KOPT-K1 (cell line): Measurements from ENCODE around the gene MAP2K1.
"Not testable (repeated sequence)": the region's sequence is repeated elsewhere in the genome, so short reads cannot be mapped to it uniquely, and the experiment has no call there.

ENCODE experiments used
- H3K27ac ChIP-seq: fragments of 200-600 bp; sonication (generic); 2 replicates; pipeline ENCODE4 v1.5.1; 2016; ENCODE audit warnings: antibody characterized with exemption, mild to moderate bottlenecking, low read depth, low read length; ENCODE audit not compliant: poor library complexity, severe bottlenecking
- H3K36me3 ChIP-seq: fragments of 200-600 bp; sonication (generic); 2 replicates; pipeline ENCODE4 v1.5.1; 2017; ENCODE audit warnings: antibody characterized with exemption, mild to moderate bottlenecking, low read length, moderate library complexity; ENCODE audit not compliant: insufficient read depth
- H3K9me3 ChIP-seq: fragments of 200-600 bp; sonication (generic); 2 replicates; pipeline ENCODE4 v1.5.1; 2017; ENCODE audit warnings: antibody characterized with exemption, low read length, mild to moderate bottlenecking; ENCODE audit not compliant: insufficient read depth, poor library complexity, severe bottlenecking

Gene MAP2K1

DNA sequence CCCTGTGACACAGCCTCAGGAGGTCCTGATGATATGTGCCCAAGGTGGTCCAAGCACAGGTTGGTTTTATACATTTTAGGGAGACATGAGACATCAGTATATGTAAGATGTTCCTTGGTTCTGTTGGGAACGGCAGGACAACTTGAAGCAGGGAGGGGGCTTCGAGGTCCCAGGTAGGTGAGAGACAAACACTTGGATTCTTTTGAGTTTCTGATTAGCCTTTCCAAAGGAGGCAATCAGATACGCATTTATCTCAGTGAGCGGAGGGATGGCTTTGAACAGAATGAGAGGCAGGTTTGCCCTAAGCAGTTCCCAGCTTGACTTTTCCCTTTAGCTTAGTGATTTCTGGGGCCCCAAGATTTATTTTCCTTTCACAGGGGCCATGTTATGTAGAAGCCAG, 84.1 kb downstream of the MAP2K1 start:
- H3K36me3 ChIP-seq, H3K27ac ChIP-seq: not testable (repeated sequence)

DNA sequence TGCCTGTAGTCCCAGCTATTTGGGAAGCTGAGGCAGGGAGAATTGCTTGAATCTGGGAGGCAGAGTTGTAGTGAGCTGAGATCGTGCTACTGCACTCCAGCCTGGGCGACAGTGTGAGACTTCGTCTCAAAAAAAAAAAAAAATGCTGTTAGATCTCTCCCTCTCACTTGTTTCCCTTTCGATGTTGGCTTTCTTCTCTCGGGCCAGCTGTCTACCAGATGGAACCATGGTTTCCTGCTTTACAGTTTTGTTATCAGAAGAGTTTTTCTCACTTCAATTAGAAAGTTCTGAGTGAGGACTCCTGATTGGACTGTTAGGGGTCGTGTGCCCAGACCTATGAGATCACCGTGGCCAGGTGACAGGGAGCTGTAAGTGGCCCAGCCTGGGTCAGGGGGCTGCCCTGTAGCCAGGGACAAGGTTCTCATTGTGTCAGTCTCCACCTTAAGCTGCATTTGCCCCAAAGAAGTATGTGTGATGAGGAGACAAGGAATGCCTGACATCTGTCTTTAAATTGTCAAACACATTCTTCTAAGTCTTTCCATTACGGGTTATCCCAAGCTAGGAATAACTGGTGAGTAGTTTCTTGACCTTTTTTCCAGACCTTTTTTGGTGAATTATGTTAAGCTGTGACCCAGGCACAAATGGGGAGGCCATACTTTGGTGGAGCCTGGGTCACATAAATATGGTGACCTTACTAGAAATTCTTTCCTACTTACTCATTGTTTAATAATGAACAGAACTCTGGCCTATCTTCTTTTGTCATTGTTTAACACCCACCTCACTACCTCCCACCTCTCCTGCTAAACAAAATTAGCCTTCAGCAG, 85.7 kb downstream of the MAP2K1 start:
- Histone ChIP-seq H3K36me3 (no peaks in the 10 kb centered on the region), H3K9me3 (no peaks in the 10 kb centered on the region), H3K27ac (peak overlapping the region; percentile 64)

More for the DNA sequence above, 84.1 kb downstream of the MAP2K1 start:
- not testable (repeated sequence) for H3K9me3 ChIP-seq

DNA sequence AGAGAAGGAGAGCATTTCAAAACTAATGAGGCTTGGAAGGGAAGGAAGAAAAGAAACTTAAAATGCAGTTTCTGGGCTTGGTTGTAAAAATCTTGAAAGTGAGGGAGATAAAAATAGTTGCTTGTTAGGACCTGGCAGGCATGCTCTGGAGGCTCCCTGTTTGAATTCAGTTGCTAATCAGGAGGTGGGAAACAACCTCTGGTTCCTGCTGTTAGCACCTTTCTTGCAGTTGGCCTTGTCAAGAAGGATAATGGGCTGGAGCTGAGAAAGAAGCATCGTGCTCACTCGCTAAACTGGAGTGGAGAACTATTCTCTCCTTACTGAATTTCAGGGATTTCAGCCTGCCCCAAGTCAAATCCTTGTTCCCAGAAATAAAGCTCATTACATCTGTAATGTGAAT, 87.4 kb downstream of the MAP2K1 start:
- Histone ChIP-seq H3K27ac (no peak overlapping the region), H3K9me3 (no peaks in the 10 kb centered on the region), H3K36me3 (no peaks in the 10 kb centered on the region)

DNA sequence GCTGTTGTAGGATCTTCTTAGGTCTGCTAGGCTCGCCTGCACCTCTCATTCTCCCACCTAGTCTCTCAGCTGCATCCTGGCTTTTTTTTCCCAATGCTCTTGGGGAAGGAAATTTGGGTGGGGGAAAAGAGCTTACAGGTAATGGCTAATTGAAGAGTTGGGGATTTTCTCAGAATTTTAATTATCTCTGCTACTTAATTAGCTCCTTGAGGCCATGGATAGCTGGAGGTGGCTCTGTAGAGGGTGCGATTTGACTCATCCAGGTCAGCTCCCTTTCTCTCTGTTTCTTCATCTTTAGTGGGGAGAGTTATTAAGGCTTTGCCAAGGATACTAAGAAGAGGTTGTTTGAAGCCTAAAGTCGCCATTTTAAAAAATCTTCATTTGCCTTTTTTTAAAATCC, 88.3 kb downstream of the MAP2K1 start:
- H3K9me3 ChIP-seq, result no peaks in the 10 kb centered on the region
- no peaks in the 10 kb centered on the region for H3K36me3 ChIP-seq
- H3K27ac ChIP-seq, result no peak overlapping the region

DNA sequence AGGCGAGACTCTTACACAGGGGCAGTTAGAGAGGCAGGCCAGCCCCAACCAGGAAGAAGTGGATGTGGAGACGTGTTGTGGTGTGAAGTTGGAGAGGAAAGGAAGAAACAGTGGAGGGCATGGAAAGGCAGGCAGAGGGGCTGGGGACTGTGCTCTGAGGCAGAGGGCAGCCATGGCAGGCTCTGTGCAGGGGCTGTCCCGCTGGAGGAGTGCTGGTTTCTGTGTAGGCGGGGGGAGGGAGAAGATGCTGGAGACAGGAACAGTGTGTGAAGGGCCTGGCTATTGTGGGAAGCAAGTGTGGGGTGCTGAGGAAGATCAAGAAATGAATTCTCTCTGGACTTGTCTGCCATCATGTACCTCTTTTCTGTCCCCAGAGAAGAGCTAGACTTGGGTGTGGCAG, 89.8 kb downstream of the MAP2K1 start:
- Histone ChIP-seq H3K9me3 (no peaks in the 10 kb centered on the region), H3K27ac (no peak overlapping the region), H3K36me3 (peaks cover 5% of the 10 kb centered on the region; the same call in 1 of the 2 replicates)

DNA sequence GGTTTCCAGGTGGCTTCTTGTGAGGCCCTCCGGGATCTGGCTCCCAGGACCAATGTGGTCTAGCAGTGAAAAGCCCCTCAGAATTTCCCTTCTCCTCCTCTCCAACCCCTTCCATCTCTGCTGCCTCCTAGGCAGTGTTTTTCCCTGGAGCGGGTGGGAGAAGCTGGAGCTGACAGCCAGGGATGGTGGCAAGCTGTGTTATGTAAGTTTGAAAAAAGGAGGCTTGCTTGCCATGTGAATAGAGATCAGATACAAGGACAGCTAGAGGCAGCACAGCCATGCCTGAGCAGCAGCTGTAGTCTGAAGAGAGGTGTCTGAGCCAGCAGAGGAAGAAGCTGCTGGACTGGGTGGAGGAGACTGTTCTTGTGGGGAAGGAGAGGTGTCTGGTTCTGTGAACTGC, 90.3 kb downstream of the MAP2K1 start:
- no peak overlapping the region for H3K27ac ChIP-seq
- H3K9me3 ChIP-seq, result no peaks in the 10 kb centered on the region
- H3K36me3 ChIP-seq, result peaks cover 10% of the 10 kb centered on the region; the same call in 1 of the 2 replicates

DNA sequence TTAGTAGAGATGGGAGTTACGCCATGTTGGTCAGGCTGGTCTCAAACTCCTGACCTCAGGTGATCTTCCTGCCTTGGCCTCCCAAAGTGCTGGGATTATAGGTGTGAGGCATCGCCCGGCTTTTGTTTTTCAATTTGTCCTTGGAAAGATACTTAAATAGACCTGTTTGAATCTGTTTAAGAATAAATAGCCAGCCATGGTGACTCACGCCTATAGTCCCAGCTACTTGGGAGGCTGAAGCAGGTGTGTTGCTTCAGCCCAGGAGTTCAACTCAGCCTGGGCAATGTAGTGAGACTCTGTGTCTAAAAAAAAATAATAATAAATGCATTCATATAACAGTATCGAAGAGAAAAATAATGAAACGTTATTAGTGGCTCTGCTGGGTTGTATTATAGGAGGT, 93.6 kb downstream of the MAP2K1 start:
- Histone ChIP-seq H3K36me3 (peaks cover 30% of the 10 kb centered on the region), H3K27ac (no peak overlapping the region)

DNA sequence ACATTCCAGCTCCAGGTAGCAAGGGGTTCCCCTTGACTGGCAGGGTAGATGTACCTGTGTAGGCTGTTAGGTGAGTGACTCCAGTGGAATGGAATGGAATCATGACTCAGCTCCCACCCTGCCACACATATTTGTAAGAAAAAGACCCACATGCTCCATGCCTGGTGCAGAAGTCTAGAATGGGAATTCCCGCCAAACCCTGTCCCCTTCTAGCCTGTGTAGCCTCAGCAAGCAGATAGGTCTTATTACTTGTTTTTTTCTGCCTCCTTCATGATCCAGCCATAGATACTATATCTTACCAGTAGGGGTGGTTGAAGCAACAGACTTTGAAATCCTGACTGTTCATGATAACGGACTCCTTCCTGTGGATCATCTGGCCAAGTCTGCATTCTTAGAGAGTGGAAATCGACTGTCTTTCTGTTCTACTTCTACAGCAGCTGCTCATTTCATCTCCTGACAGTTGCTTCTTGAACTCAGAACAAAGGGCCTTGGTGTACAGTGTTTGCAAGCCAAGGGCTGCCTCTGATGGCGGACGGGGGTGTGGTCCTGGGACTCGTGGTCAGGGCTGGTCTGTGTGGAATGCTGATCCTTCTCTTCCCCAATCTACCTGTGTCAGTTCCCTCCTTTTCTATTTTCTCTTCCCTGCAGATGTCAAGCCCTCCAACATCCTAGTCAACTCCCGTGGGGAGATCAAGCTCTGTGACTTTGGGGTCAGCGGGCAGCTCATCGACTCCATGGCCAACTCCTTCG, 94.6 kb downstream of the MAP2K1 start:
- no peak overlapping the region for H3K27ac ChIP-seq
- H3K9me3 ChIP-seq, result no peaks in the 10 kb centered on the region
- peaks cover 41% of the 10 kb centered on the region for H3K36me3 ChIP-seq

More for the DNA sequence above, 93.6 kb downstream of the MAP2K1 start:
- no peaks in the 10 kb centered on the region for H3K9me3 ChIP-seq

DNA sequence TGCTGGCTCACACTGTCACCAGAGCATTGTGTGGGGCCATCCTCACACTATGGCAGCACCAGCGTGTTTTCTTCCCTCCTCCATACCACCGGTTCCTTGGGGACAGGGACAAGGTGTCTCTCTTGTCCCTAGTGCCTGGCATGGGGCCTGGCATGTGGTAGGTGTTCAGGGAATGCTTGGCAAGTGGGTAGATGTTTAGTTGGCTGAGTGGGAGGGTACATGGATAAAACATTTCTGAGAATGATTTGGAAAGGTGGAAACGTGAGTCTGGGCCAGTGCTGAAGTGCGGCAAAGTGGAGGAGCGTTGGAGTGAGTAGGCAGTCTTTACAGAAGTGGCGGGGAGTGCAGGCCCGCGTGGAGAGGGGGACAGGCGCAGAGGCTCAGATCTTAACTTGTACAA, 95.8 kb downstream of the MAP2K1 start:
- no peaks in the 10 kb centered on the region for H3K9me3 ChIP-seq
- H3K27ac ChIP-seq, result no peak overlapping the region
- peaks cover 53% of the 10 kb centered on the region for H3K36me3 ChIP-seq

DNA sequence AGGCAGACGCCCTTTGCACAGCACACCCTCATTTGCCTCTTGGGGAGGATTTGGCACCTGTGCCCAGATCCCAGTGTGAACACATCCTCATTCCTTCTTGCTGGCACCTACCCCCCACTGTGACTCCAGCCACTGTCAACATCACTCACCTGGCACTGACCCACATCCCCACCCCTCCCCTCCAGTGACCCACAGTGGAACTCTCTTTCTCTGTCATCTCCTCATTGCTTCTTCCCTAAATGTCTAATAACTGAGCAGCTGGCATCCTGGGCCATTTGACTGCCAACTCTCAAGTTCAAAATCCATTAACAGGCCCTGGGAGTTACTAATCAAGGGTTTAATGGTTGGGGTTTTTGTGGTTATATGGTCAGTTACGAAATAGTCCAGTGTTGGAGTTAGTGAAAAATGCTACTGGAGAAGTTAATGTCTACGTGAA, 96.4 kb downstream of the MAP2K1 start:
- H3K36me3 ChIP-seq, result peaks cover 59% of the 10 kb centered on the region
- no peak overlapping the region for H3K27ac ChIP-seq
- no peaks in the 10 kb centered on the region for H3K9me3 ChIP-seq

DNA sequence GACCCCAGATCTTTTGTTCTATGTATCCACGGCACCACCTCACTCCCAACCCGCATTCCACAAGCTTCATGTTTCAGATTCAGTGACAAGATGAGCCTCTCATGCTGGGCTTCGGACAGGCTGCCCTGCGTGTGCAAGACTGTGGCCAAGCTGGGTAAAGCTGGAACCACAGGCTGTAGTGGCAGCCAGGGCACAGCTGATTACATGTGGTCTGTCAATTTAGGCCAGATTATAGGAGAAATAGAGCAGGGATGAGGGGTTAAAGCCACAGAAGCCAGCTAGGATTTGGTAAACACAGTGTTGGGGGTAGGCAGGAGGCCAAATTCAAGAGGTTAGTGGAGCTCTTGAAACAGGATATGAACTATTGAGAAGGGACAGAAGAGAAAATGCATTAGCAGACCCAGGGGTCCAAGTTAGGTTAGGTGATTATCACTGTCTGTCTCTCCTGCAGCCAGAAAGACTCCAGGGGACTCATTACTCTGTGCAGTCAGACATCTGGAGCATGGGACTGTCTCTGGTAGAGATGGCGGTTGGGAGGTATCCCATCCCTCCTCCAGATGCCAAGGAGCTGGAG, 97.9 kb downstream of the MAP2K1 start:
- Histone ChIP-seq H3K36me3 (peaks cover 74% of the 10 kb centered on the region), H3K27ac (no peak overlapping the region), H3K9me3 (no peaks in the 10 kb centered on the region)

DNA sequence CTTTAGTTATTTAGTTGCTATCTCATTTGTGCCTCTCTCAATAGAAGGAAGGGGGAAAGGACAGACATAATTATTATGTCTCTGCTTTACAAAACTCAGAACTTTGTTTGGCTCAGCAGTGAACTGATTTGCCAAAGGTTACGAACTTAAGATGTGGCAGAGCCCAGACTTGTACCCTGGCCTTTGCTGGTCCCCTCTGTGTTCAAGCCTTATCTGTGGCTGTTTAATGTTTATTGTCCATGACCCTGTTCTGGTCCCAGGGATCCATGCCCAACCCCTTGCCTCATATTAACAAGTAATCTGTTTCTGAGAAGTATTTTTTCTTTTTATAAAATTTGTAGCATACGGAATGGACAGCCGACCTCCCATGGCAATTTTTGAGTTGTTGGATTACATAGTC, 100.2 kb downstream of the MAP2K1 start:
- no peaks in the 10 kb centered on the region for H3K9me3 ChIP-seq
- no peak overlapping the region for H3K27ac ChIP-seq
- H3K36me3 ChIP-seq, result peaks cover 88% of the 10 kb centered on the region

DNA sequence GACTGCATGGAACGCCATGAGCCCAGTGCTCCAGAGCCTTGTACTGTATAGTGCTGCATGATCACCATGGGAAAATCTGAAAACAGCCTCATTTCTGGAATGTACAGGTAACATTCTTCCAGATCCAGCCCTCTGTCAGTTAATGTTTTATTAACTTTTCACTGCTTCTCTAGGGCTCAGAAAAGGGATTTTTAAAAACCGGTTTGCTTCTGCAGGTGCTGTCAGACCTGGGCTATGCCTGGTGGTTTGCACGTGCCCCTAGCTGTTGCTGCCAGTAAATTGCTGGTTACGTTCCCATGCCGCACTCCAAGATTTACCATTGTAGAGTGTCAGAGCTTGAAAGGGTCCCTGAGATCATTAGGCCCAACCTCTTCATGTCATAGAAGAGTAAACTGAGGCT, 101.8 kb downstream of the MAP2K1 start:
- H3K36me3 ChIP-seq, result peaks cover 94% of the 10 kb centered on the region
- no peak overlapping the region for H3K27ac ChIP-seq
- no peaks in the 10 kb centered on the region for H3K9me3 ChIP-seq

DNA sequence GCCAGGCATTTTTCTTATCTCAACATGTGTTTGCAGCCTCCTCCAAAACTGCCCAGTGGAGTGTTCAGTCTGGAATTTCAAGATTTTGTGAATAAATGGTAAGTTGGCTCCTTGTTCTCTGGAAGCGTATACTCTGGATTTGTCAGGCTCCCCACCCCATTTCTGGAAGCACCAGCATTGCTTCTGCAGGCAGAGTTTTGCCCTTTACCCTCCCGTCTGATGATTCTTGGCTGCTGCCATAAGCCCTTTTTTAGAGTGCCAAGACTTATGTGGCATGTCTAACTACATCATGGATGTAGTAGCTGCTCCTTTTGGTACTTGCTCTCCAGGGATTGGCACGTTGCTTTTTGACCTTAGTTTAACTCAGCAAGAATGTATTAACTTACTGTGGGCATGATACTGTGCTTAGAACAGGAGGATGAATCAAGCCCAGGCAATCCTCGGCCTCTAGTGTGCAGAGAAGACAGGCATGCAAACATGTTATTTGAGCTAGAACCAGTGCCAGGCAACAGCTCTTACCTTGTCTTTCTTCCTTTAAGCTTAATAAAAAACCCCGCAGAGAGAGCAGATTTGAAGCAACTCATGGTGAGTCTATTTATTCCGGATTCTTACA, 102.6 kb downstream of the MAP2K1 start:
- Histone ChIP-seq H3K27ac (no peak overlapping the region), H3K9me3 (no peaks in the 10 kb centered on the region), H3K36me3 (peaks cover 100% of the 10 kb centered on the region)

DNA sequence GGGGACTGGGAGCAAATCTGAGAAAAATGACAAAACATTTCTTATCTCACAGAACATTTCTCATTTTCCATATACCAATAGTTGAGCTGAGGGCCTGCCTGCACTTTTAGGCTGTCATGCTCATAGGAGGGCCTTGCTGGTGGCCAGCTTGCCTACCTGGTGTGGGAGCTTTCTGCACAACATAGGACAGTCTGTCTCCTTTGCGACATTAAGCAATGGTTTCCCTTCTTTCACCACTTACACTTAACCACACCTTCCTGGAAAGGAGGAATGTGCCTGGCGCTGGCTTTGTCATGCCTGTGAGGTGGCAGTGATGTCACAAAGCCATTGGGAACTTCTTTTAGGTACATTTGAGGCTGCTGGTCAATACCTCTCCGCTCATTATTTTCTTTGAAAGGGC, 105.1 kb downstream of the MAP2K1 start:
- Histone ChIP-seq H3K9me3 (no peaks in the 10 kb centered on the region), H3K27ac (no peak overlapping the region), H3K36me3 (peaks cover 93% of the 10 kb centered on the region)
